GM10248 (cell line): ENCODE measurements around the gene TMEM80.

ENCODE experiments used
- CTCF ChIA-PET: fragments of 300-600 bp; sonication (Branson Sonifier 250); formaldehyde crosslinking; extraction: SDS; loops from one replicate; lab custom pipeline; 2021; ENCODE audit warnings: antibody characterized with exemption; lab: Yijun Ruan, JAX
- POLR2A ChIA-PET: fragments of 350-650 bp; sonication (Branson Sonifier 250); formaldehyde crosslinking; extraction: SDS; loops from one replicate; lab custom pipeline; 2020; ENCODE audit warnings: antibody characterized with exemption; lab: Yijun Ruan, JAX
- DNase-seq: peaks from one replicate; pipeline ENCODE4 v3.0.0; 2012; ENCODE audit errors: extremely low spot score
- TF ChIP-seq, protein P1 (sequence below): IDR thresholded peaks from 2 replicates; pipeline ENCODE4 v1.5.1; 2012; ENCODE audit warnings: mild to moderate bottlenecking, low read depth; ENCODE audit errors: extremely low read depth, missing control alignments, control extremely low read depth

TMEM80 gene

GRCh38 chr11:720642-721246 lies 25.1 kb downstream of the TMEM80 start:
- ChIA-PET CTCF (interaction anchor here (0.9 to 9.4 kb wide), 3 partner anchors 22 to 187 kb away, joined by 3 to 112 read pairs (median 7); partner anchors contain the start of gene TALDO1), POLR2A (no interaction called here)
- TF ChIP-seq, protein P1, sequence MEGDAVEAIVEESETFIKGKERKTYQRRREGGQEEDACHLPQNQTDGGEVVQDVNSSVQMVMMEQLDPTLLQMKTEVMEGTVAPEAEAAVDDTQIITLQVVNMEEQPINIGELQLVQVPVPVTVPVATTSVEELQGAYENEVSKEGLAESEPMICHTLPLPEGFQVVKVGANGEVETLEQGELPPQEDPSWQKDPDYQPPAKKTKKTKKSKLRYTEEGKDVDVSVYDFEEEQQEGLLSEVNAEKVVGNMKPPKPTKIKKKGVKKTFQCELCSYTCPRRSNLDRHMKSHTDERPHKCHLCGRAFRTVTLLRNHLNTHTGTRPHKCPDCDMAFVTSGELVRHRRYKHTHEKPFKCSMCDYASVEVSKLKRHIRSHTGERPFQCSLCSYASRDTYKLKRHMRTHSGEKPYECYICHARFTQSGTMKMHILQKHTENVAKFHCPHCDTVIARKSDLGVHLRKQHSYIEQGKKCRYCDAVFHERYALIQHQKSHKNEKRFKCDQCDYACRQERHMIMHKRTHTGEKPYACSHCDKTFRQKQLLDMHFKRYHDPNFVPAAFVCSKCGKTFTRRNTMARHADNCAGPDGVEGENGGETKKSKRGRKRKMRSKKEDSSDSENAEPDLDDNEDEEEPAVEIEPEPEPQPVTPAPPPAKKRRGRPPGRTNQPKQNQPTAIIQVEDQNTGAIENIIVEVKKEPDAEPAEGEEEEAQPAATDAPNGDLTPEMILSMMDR = no peak
- peak; percentile 82 for DNase-seq

DNA sequence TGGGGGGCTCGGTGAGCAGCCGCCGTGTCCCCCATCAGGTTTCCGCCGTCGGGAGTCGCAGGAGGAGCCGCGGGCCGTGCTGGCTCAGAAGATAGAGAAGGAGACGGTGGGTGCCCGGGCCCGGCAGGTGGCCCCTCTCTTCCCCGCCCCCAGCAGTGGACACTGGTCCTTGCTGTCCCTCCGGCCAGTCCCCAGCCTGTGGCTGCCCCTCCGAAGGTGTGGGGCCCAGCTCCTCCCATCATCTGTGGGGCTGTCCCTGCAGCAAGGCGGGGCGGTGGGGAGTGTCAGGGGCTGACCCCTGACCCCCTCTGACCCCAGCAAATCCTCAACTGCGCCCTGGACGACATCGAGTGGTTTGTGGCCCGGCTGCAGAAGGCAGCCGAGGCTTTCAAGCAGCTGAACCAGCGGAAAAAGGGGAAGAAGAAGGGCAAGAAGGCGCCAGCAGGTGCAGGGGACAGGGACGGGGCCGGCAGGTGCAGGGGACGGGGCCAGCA lies 25.7 kb downstream of the TMEM80 start:
- POLR2A ChIA-PET = no interaction called here
- CTCF ChIA-PET = interaction anchor here (0.7 to 9.4 kb wide), 11 partner anchors 9 to 188 kb away, joined by 3 to 112 read pairs (median 5); partner anchors contain the start of genes DEAF1, TALDO1 and TMEM80
- DNase-seq = no peak
- TF ChIP-seq, protein P1 = no peak

GRCh38 chr11:721741-722345 lies 26.2 kb downstream of the TMEM80 start:
- peak; percentile 69 for DNase-seq
- ChIA-PET CTCF (interaction anchor here (0.7 to 9.4 kb wide), 15 partner anchors 9 to 282 kb away, joined by 3 to 112 read pairs (median 4); partner anchors contain the start of genes DEAF1, TALDO1 and TMEM80), POLR2A (no interaction called here)
- TF ChIP-seq, protein P1 = no peak

GRCh38 chr11:722346-722811 lies 26.8 kb downstream of the TMEM80 start:
- POLR2A ChIA-PET = interaction anchor here (0.6 kb wide), 1 partner anchor 187 kb away, joined by 4 read pairs; no protein-coding TSS in a partner anchor

DNA sequence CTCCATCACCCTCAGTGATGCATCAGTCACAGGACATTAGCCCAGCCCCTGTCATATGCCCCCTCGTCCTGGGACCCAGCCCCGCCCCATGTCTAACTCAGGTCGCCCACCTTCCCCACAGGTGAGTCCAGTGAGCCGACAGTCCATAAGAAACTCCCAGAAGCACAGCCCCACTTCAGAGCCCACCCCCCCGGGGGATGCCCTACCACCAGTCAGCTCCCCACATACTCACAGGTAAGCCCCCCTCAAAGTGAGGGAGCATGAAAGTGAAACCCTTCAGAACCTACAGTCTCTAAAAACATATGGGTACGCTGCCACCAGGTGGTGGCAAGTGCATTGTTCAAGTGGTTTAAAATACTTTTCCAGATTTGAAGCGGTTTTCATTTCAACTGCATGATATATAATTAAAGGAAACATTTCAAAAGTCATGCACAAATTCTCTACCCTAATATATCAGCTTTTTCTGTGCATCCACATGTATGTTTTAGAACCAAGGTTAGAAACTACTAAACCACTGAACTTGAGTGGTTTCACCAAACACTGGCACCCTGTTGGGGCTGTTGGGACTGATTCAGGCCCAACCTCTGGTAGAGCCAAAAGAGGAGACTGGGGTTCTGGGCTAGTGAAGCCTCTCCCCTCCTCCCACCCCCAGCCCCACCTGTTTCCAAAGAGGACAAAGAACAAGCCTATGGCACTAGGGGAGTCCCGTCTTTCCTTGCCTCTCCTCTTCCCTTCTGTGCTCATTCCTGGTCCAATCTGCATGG lies 27.7 kb downstream of the TMEM80 start:
- CTCF ChIA-PET = interaction anchor here (0.7 to 9.4 kb wide), 22 partner anchors 10 to 283 kb away, joined by 3 to 112 read pairs (median 4); partner anchors contain the start of genes DEAF1, LMNTD2, TALDO1 and TMEM80
- TF ChIP-seq, protein P1 = peak; percentile 57
- POLR2A ChIA-PET = interaction anchor here (0.6 kb wide), 1 partner anchor 186 kb away, joined by 4 read pairs; no protein-coding TSS in a partner anchor
- DNase-seq = peak; percentile 73

More at GRCh38 chr11:722346-722811, 26.8 kb downstream of the TMEM80 start:
- CTCF ChIA-PET = interaction anchor here (0.7 to 9.4 kb wide), 17 partner anchors 9 to 282 kb away, joined by 3 to 112 read pairs (median 4); partner anchors contain the start of genes DEAF1, LMNTD2, TALDO1 and TMEM80
- DNase-seq = peak; percentile 15
- TF ChIP-seq, protein P1 = no peak
